ENCODE data around the gene FAM110C.
"Not testable (repeated sequence)": the region's sequence is repeated elsewhere in the genome, so short reads cannot be mapped to it uniquely, and the experiment has no call there.

Gene FAM110C

DNA sequence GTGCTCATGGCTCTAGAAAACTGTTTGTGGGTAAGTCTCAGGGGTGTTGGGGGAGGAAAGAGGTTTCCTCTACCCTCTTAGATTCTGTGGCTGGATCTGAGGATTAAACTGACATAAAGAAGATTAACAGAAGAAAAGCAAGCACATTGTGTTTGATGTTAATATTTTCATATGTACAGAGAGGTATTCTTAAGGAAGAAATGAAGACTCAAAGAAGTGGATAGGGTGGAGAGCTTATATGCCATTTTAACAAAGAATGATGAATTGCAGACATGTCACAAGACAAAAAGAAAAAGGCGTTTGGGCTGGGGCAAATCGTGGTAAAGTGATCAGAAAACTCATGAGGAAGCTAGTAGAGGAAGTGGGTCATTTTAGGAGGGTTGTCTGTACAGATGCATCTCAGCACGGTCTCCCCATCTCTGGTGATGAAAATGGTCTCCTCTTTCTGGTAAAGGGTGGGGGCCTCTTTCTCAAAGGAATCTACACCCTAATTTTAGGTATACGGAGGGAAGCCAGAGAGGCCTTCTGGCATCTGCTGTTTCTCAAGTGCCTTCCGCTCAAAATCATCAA is 17.8 kb downstream of the FAM110C start:
- H3K4me3 ChIP-seq (ENCODE audit: low read length): no peak overlapping the region
- no peak for TF ChIP-seq ZNF274 (IDR thresholded peaks at IDR 0.05; ENCODE audit: low read depth, low read length)

DNA sequence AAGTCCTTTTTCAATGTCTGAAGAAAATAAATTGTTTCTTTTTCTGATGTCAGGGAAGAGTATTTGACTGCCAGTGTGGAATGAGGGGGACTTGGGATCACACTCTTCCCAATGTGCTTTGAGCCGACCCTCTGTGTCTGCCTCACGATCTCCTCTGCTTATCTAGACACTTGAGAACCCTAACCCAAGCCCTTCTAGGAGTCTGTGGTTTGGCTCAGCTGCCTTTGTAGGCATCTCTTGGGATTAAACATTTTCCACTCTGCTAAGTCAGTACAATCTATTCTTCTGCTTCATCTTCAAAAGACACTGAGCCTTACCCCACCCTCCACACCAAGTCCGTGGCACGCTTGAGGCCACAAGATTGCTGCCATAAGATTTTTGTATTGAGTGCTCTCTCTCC is 19.4 kb downstream of the FAM110C start:
- H3K4me3 ChIP-seq (ENCODE audit: low read length): no peak overlapping the region
- TF ChIP-seq ZNF274 (IDR thresholded peaks at IDR 0.05; ENCODE audit: low read depth, low read length): no peak

DNA sequence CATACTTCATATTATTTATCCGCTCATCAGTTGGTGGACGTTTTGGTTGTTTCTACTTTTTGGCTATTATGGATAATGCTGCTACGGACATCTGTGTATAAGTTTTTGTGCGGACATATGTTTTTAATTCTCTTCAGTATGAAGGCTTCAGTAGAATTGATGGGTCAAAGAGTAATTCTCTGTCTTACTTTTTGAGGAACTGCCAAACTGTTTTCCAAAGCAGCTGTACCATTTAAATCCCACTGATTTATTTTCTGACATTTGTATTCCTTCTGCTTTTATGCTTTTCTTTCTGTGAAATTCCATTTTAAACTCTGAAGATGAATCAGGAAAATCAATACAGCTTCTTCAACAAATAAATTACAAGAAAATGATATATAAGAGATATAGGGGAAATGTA is 20.8 kb downstream of the FAM110C start:
- TF ChIP-seq ZNF274 (IDR thresholded peaks at IDR 0.05; ENCODE audit: low read depth, low read length): no peak
- no peak overlapping the region for H3K4me3 ChIP-seq (ENCODE audit: low read length)

DNA sequence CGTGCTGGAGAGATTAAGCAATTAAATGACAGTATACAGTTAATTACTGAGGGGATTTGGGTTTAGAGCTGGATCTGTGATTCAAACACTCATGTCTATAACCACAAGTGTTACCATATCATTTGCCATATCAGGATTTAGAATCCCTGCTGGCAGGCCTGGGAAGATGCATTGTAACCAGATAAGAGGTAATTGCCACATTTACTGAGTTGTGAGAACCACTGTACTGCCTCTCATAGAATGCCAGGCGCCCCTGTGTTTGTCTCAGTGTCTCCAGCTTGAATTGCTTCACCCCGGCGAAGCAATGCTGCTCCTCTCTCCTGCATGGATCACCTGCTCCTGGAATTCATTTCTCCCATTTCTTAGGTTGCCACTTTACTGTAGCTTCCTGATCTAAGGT is 21.7 kb downstream of the FAM110C start:
- not testable (repeated sequence) for H3K4me3 ChIP-seq (ENCODE audit: low read length)

GRCh38 chr2:24107-24506 is 22.2 kb downstream of the FAM110C start:
- no peak overlapping the region for H3K4me3 ChIP-seq (ENCODE audit: low read length)
- no peak for TF ChIP-seq ZNF274 (IDR thresholded peaks at IDR 0.05; ENCODE audit: low read depth, low read length)

DNA sequence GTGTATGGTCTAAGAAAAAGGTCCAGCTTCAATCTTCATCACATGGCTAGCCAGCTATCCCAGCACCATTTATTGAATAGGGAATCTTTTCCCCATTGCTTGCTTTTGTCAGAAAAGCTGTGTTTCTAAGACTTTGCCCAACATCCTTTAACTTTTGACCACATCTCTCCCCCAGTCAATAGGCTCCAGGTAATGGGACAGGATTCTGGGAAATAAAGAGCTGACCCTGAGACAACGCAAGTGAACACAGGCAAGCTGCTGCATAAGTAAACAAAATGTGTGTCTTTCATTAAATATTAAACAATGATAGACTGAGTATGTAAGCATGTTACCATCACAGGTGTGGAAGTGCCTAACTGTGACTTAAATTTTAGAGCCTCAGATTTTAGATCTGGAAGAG is 23.0 kb downstream of the FAM110C start:
- no peak for TF ChIP-seq ZNF274 (IDR thresholded peaks at IDR 0.05; ENCODE audit: low read depth, low read length)
- no peak overlapping the region for H3K4me3 ChIP-seq (ENCODE audit: low read length)

DNA sequence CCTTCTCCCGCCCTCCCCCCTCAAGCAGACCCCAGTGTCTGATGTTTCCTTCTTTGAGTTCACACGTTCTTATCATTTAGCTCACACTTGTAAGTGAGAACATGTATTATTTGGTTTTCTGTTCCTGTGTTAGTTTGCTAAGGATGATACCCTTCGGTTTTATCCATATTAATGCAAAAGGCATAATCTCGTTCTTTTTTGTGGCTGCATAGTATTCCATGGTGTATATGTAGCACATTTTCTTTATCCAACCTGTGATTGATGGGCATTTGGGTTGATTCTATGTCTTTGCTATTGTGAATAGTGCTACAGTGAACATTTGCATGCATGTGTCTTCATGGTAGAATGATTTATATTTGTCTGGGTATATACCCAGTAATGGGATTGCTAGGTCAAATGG is 24.1 kb downstream of the FAM110C start:
- H3K4me3 ChIP-seq (ENCODE audit: low read length): not testable (repeated sequence)

- H3K4me3 ChIP-seq (ENCODE audit: low read length): not testable (repeated sequence)
Measured at GRCh38 chr2:20259-20658, 26.0 kb downstream of the FAM110C start.

DNA sequence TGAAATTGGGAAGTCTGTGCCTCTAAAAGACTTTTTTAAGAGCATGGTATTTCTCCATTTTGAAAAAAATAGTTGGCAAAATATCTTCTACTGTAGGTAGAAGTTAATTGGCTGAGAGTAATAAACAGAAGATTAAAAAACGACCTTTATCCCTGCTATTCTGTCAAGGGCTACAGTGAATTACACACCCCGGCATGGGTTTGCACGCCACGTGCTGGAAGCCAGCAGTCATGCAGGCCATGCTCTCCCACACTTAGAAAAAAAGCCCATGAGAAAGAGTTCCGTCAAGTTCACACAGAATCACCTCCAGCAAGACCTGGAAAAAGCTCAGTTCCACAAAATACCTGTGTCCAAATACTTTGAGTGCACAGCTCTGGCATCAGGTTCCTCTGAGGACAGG is 26.8 kb downstream of the FAM110C start:
- no peak for TF ChIP-seq ZNF274 (IDR thresholded peaks at IDR 0.05; ENCODE audit: low read depth, low read length)

DNA sequence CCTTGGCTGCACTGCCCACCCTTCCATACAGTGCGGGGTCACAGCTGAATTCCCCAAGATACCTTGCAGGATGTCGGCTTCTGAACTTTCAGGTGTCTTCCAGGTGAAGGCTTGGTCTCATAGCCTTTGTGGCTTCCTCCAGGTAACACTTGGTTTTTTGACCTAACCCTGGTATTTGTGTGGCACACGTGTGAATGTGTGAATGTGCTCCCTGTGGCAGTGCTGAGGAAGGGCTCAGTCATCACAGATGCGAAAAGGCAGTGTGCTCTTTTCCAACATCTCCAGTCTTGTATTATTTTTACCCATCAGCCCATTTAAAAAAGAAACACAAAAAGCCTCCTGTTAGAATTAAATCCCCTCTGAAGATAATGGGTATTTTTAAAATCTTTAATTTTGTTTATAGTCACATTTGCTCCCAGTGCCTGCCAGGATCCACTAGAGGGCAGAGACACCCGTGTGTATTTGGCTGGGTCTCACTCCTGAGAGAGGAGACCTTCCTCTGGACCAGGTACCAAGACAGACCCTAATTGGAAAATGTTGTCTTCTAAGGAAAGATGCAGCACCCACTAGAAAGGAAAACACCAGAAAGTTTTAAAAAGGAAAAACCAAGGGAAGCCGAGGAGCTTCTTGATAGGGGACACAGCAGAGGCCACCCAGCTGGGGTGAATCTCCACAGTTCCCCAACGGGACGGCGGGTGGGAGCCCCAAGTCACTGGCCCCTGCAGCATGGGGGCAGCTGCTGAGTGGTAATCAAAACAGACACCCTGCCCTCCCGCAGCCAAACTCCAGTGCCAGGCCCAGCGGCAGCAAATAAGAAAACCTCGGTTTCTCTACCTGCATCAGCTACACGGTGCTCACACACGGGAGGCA is 27.7 kb downstream of the FAM110C start:
- no peak overlapping the region for H3K4me3 ChIP-seq (ENCODE audit: low read length)
- TF ChIP-seq ZNF274 (IDR thresholded peaks at IDR 0.05; ENCODE audit: low read depth, low read length): no peak

More for the DNA sequence above, 26.8 kb downstream of the FAM110C start:
- H3K4me3 ChIP-seq (ENCODE audit: low read length): no peak overlapping the region

DNA sequence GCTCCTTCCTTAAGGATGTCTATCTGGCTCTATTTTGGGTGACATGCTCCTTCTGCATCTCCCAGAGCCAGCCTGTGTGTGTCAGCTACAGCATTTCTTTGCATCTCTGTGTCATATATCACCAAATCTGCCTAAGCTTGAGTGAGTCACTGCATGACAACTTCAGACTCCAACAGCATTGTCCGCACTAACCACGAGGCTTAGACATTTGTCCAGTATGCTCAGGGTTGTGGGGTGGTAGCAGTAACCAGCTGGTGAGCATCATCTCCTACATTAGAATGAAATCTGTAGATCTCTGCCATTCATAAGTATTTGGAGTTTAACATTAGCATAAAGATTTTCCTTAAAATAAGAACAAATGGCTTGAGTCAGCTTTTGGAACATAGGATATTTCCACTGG is 30.4 kb downstream of the FAM110C start:
- H3K4me3 ChIP-seq (ENCODE audit: low read length): not testable (repeated sequence)

GRCh38 chr2:11248-11941 is 34.9 kb downstream of the FAM110C start:
- TF ChIP-seq ZNF274 (IDR thresholded peaks at IDR 0.05; ENCODE audit: low read depth, low read length): no peak
- peak overlapping the region; percentile 75; the same call in 1 of the 2 replicates for H3K4me3 ChIP-seq (ENCODE audit: low read length)

DNA sequence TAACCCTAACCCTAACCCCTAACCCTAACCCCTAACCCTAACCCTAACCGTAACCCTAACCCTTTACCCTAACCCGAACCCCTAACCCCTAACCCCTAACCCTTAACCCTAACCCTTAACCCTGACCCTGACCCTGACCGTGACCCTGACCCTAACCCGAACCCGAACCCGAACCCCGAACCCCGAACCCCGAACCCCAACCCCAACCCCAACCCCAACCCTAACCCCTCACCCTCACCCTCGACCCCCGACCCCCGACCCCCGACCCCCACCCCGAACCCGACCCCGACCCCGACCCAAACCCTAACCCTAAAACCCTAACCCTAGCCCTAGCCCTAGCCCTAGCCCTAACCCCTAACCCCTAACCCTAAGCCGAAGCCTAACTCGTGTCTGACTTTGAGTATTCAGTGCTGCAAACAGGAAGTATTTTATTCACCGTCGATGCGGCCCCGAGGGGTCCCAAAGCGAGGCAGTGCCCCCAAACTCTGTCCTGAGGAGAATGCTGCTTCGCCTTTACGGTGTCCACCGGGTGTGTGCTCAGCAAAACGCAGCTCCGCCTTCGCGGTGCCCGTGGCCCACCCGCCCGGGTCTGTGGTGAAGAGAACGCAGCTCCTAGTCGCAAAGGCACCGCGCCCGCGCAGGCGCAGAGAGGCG is 36.0 kb downstream of the FAM110C start:
- H3K4me3 ChIP-seq (ENCODE audit: low read length): peak overlapping the region; percentile 77; the same call in 1 of the 2 replicates
- TF ChIP-seq ZNF274 (IDR thresholded peaks at IDR 0.05; ENCODE audit: low read depth, low read length): no peak

All from GM08714 (cell line).